HEK293T (cell line): Measurements from ENCODE around the gene RDH16.
"Not testable (repeated sequence)": the region's sequence is repeated elsewhere in the genome, so short reads cannot be mapped to it uniquely, and the experiment has no call there.

Experiments
- CTCF ChIA-PET: fragments of 350-600 bp; formaldehyde crosslinking; extraction: SDS; loops from one replicate; lab custom pipeline; 2021; ENCODE audit warnings: antibody characterized with exemption, inconsistent platforms; lab: Yijun Ruan, JAX
- POLR2A ChIA-PET: fragments of 350-600 bp; formaldehyde crosslinking; extraction: SDS; loops from one replicate; lab custom pipeline; 2020; ENCODE audit warnings: antibody characterized with exemption, inconsistent platforms; lab: Yijun Ruan, JAX
- DNase-seq: peaks from one replicate; pipeline ENCODE4 v3.0.0; 2012; ENCODE audit warnings: mixed read lengths; ENCODE audit errors: extremely low spot score
- ARNT ChIP-seq: fragments of 450-650 bp; IDR thresholded peaks from 2 replicates; pipeline ENCODE4 v1.6.1; 2017; ENCODE audit warnings: mild to moderate bottlenecking
- BHLHE40 ChIP-seq: fragments of 450-650 bp; IDR thresholded peaks from 2 replicates; pipeline ENCODE4 v1.6.1; 2016; ENCODE audit warnings: mild to moderate bottlenecking, moderate library complexity, borderline replicate concordance
- CTBP1 ChIP-seq: fragments of 450-650 bp; IDR thresholded peaks from 2 replicates; pipeline ENCODE4 v1.6.1; 2016; ENCODE audit warnings: borderline replicate concordance
- ELF4 ChIP-seq: fragments of 450-650 bp; IDR thresholded peaks from 2 replicates; pipeline ENCODE4 v1.6.1; 2017; ENCODE audit warnings: antibody characterized with exemption
- FOXA1 ChIP-seq: fragments of 450-650 bp; IDR thresholded peaks from 2 replicates; pipeline ENCODE4 v1.6.1; 2016; ENCODE audit warnings: mild to moderate bottlenecking
- FOXK2 ChIP-seq: fragments of 450-650 bp; IDR thresholded peaks from 2 replicates; pipeline ENCODE4 v1.6.1; 2016; ENCODE audit warnings: mild to moderate bottlenecking
- FOXM1 ChIP-seq: fragments of 450-650 bp; IDR thresholded peaks from 2 replicates; pipeline ENCODE4 v1.6.1; 2017; ENCODE audit warnings: mild to moderate bottlenecking, borderline replicate concordance
- HDGF ChIP-seq: fragments of 450-650 bp; IDR thresholded peaks from 2 replicates; pipeline ENCODE4 v1.6.1; 2017; ENCODE audit warnings: antibody characterized with exemption, borderline replicate concordance
- L3MBTL2 ChIP-seq: fragments of 450-650 bp; conservative IDR thresholded peaks from 2 replicates; pipeline ENCODE4 v1.6.1; 2016; ENCODE audit warnings: mild to moderate bottlenecking
- LEF1 ChIP-seq: fragments of 450-650 bp; IDR thresholded peaks from 2 replicates; pipeline ENCODE4 v1.6.1; 2017; ENCODE audit warnings: mild to moderate bottlenecking, borderline replicate concordance
- NFRKB ChIP-seq: fragments of 450-650 bp; IDR thresholded peaks from 2 replicates; pipeline ENCODE4 v1.6.1; 2016; ENCODE audit warnings: mild to moderate bottlenecking, moderate library complexity
- PKNOX1 ChIP-seq: fragments of 450-650 bp; IDR thresholded peaks from 2 replicates; pipeline ENCODE4 v1.6.1; 2016
- SP1 ChIP-seq: fragments of 450-650 bp; IDR thresholded peaks from 2 replicates; pipeline ENCODE4 v1.6.1; 2017
- SUZ12 ChIP-seq: fragments of 450-650 bp; IDR thresholded peaks from 2 replicates; pipeline ENCODE4 v1.6.1; 2016; ENCODE audit warnings: mild to moderate bottlenecking
- TARDBP ChIP-seq: fragments of 450-650 bp; IDR thresholded peaks from 2 replicates; pipeline ENCODE4 v1.6.1; 2016
- ZNF384 ChIP-seq: fragments of 450-650 bp; IDR thresholded peaks from 2 replicates; pipeline ENCODE4 v1.6.1; 2016

RDH16 gene

GRCh38 chr12:56965997-56966642 is 8.7 kb upstream of the RDH16 start:
- POLR2A ChIA-PET, DNase-seq, CTCF ChIA-PET: not testable (repeated sequence)

- POLR2A ChIA-PET, CTCF ChIA-PET: not testable (repeated sequence)
Measured at GRCh38 chr12:56965124-56965523, 7.7 kb upstream of the RDH16 start.

GRCh38 chr12:56963557-56963956 is 6.1 kb upstream of the RDH16 start:
- DNase-seq, CTCF ChIA-PET, POLR2A ChIA-PET: not testable (repeated sequence)

More at GRCh38 chr12:56965124-56965523, 7.7 kb upstream of the RDH16 start:
- not testable (repeated sequence) for DNase-seq

- not testable (repeated sequence) for DNase-seq
Measured at GRCh38 chr12:56962247-56962646, 4.8 kb upstream of the RDH16 start.

GRCh38 chr12:56958422-56958821 is 1.0 kb upstream of the RDH16 start:
- ChIA-PET CTCF (no interaction called here), POLR2A (no interaction called here)
- TF ChIP-seq SP1 (no peak), FOXK2 (no peak)
- DNase-seq = no peak

More at GRCh38 chr12:56962247-56962646, 4.8 kb upstream of the RDH16 start:
- CTCF ChIA-PET, POLR2A ChIA-PET: not testable (repeated sequence)

GRCh38 chr12:56955631-56956256 is 1.7 kb downstream of the RDH16 start:
- TF ChIP-seq HDGF (no peak), ZNF384 (no peak), FOXK2 (no peak), PKNOX1 (no peak)
- DNase-seq = no peak
- ChIA-PET CTCF (no interaction called here), POLR2A (no interaction called here)

- ChIA-PET CTCF (no interaction called here), POLR2A (no interaction called here)
- TF ChIP-seq ELF4 (no peak), L3MBTL2 (no peak), LEF1 (no peak)
- no peak for DNase-seq
Measured at GRCh38 chr12:56954958-56955355, 2.5 kb downstream of the RDH16 start.

- no peak for TF ChIP-seq L3MBTL2
- no peak for TF ChIP-seq FOXM1
- no peak for TF ChIP-seq NFRKB
- no peak for TF ChIP-seq HDGF
- TF ChIP-seq SUZ12 = no peak
- TF ChIP-seq PKNOX1 = no peak
- no peak for TF ChIP-seq FOXK2
- TF ChIP-seq ARNT = no peak
- TF ChIP-seq LEF1 = no peak
- no peak for TF ChIP-seq TARDBP
- no peak for TF ChIP-seq ZNF384
- TF ChIP-seq CTBP1 = no peak
- no peak for TF ChIP-seq SP1
- TF ChIP-seq FOXA1 = no peak
- no peak for TF ChIP-seq ELF4
- TF ChIP-seq BHLHE40 = no peak
- ChIA-PET CTCF (no interaction called here), POLR2A (no interaction called here)
- DNase-seq = no peak
Measured at GRCh38 chr12:56954057-56954957, 3.1 kb downstream of the RDH16 start.
